ENCODE data around the gene CMC2. TPM values are rescaled to one million over a fixed set of nuclear protein-coding genes. Genes with fewer than 3 reads are reported as not detected.

The CMC2 gene
- total RNA-seq, 1 donor: 18.5 TPM

- H3K27ac ChIP-seq (ENCODE audit: low read depth, low read length): no peak overlapping the region
- no peak overlapping the region for H3K4me2 ChIP-seq (ENCODE audit: insufficient read depth, low read length)
- H2AFZ ChIP-seq (ENCODE audit: low read length): no peak overlapping the region
- DNase-seq (ENCODE audit: insufficient read length, low spot score, missing footprints): no peak
- no peak overlapping the region for H3K4me3 ChIP-seq (ENCODE audit: insufficient read depth, low read length)
- peaks cover 62% of the 10 kb centered on the region for H3K79me2 ChIP-seq (ENCODE audit: insufficient read depth, low read length)
- no peaks in the 10 kb centered on the region for H3K4me1 ChIP-seq (ENCODE audit: insufficient read depth, low read length)
- no peaks in the 10 kb centered on the region for H4K20me1 ChIP-seq (ENCODE audit: insufficient read depth, low read length)
- H3K27me3 ChIP-seq (ENCODE audit: insufficient read depth, low read length): no peaks in the 10 kb centered on the region
- TF ChIP-seq, protein P1, sequence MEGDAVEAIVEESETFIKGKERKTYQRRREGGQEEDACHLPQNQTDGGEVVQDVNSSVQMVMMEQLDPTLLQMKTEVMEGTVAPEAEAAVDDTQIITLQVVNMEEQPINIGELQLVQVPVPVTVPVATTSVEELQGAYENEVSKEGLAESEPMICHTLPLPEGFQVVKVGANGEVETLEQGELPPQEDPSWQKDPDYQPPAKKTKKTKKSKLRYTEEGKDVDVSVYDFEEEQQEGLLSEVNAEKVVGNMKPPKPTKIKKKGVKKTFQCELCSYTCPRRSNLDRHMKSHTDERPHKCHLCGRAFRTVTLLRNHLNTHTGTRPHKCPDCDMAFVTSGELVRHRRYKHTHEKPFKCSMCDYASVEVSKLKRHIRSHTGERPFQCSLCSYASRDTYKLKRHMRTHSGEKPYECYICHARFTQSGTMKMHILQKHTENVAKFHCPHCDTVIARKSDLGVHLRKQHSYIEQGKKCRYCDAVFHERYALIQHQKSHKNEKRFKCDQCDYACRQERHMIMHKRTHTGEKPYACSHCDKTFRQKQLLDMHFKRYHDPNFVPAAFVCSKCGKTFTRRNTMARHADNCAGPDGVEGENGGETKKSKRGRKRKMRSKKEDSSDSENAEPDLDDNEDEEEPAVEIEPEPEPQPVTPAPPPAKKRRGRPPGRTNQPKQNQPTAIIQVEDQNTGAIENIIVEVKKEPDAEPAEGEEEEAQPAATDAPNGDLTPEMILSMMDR (IDR thresholded peaks at IDR 0.05; ENCODE audit: extremely low read depth, low read depth, low read length): no peak
- H3K36me3 ChIP-seq (ENCODE audit: insufficient read depth, low read length): peaks cover 8% of the 10 kb centered on the region
- H3K9me3 ChIP-seq (ENCODE audit: low read depth, low read length): no peaks in the 10 kb centered on the region
Observed at GRCh38 chr16:80984124-80984892, 22.4 kb downstream of the CMC2 start.

GRCh38 chr16:80982646-80983045, 24.0 kb downstream of the CMC2 start:
- no peak overlapping the region for H2AFZ ChIP-seq (ENCODE audit: low read length)
- H3K27ac ChIP-seq (ENCODE audit: low read depth, low read length): no peak overlapping the region
- H3K27me3 ChIP-seq (ENCODE audit: insufficient read depth, low read length): no peaks in the 10 kb centered on the region
- peaks cover 46% of the 10 kb centered on the region for H3K79me2 ChIP-seq (ENCODE audit: insufficient read depth, low read length)
- no peak overlapping the region for H3K4me3 ChIP-seq (ENCODE audit: insufficient read depth, low read length)
- H3K36me3 ChIP-seq (ENCODE audit: insufficient read depth, low read length): peaks cover 17% of the 10 kb centered on the region
- H3K4me1 ChIP-seq (ENCODE audit: insufficient read depth, low read length): no peaks in the 10 kb centered on the region
- DNase-seq (ENCODE audit: insufficient read length, low spot score, missing footprints): no peak
- H3K9me3 ChIP-seq (ENCODE audit: low read depth, low read length): no peaks in the 10 kb centered on the region
- no peak overlapping the region for H3K4me2 ChIP-seq (ENCODE audit: insufficient read depth, low read length)
- H4K20me1 ChIP-seq (ENCODE audit: insufficient read depth, low read length): no peaks in the 10 kb centered on the region
- TF ChIP-seq, protein P1 (IDR thresholded peaks at IDR 0.05; ENCODE audit: extremely low read depth, low read depth, low read length): no peak

DNA sequence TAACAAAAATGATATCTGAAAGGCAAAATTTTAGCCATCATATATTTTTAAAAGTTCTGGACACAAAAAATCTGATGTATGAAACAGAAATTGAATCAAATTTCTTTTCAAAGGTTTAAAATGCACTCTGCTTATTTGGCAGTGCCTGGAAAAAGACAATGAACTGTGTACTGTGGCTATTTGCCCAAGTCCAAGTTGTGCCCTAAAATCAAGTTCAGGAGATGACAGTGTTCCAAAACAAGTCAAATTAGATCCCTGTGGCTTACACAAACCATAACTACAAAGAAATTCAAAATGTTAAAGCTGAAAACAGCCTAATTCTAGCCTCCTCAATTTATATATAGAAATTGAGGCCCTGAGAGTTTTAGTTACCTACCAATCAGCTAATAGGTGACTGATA, 25.6 kb downstream of the CMC2 start:
- Histone ChIP-seq H3K27ac (ENCODE audit: low read depth, low read length) (no peak overlapping the region), H3K9me3 (ENCODE audit: low read depth, low read length) (no peaks in the 10 kb centered on the region), H3K4me2 (ENCODE audit: insufficient read depth, low read length) (no peak overlapping the region), H3K4me1 (ENCODE audit: insufficient read depth, low read length) (no peaks in the 10 kb centered on the region), H4K20me1 (ENCODE audit: insufficient read depth, low read length) (no peaks in the 10 kb centered on the region), H3K27me3 (ENCODE audit: insufficient read depth, low read length) (no peaks in the 10 kb centered on the region), H2AFZ (ENCODE audit: low read length) (no peak overlapping the region), H3K4me3 (ENCODE audit: insufficient read depth, low read length) (no peak overlapping the region), H3K36me3 (ENCODE audit: insufficient read depth, low read length) (peaks cover 17% of the 10 kb centered on the region), H3K79me2 (ENCODE audit: insufficient read depth, low read length) (peaks cover 33% of the 10 kb centered on the region)
- DNase-seq (ENCODE audit: insufficient read length, low spot score, missing footprints): no peak
- TF ChIP-seq, protein P1 (IDR thresholded peaks at IDR 0.05; ENCODE audit: extremely low read depth, low read depth, low read length): no peak

- Histone ChIP-seq H3K79me2 (ENCODE audit: insufficient read depth, low read length) (peaks cover 6% of the 10 kb centered on the region), H3K4me1 (ENCODE audit: insufficient read depth, low read length) (peaks cover 6% of the 10 kb centered on the region), H2AFZ (ENCODE audit: low read length) (no peak overlapping the region), H3K27me3 (ENCODE audit: insufficient read depth, low read length) (no peaks in the 10 kb centered on the region), H4K20me1 (ENCODE audit: insufficient read depth, low read length) (no peaks in the 10 kb centered on the region), H3K36me3 (ENCODE audit: insufficient read depth, low read length) (peaks cover 23% of the 10 kb centered on the region), H3K27ac (ENCODE audit: low read depth, low read length) (no peak overlapping the region), H3K4me3 (ENCODE audit: insufficient read depth, low read length) (no peak overlapping the region), H3K9me3 (ENCODE audit: low read depth, low read length) (no peaks in the 10 kb centered on the region), H3K4me2 (ENCODE audit: insufficient read depth, low read length) (no peak overlapping the region)
- no peak for DNase-seq (ENCODE audit: insufficient read length, low spot score, missing footprints)
- TF ChIP-seq, protein P1 (IDR thresholded peaks at IDR 0.05; ENCODE audit: extremely low read depth, low read depth, low read length): no peak
Observed at GRCh38 chr16:80976946-80977345, 29.7 kb downstream of the CMC2 start.
